ENCODE measurements around the gene KCNJ3. TPM values are rescaled to one million over a fixed set of nuclear protein-coding genes. Genes with fewer than 3 reads are reported as not detected.

Gene KCNJ3
- total and polyA plus RNA-seq, 2 donors (not counting 1 experiment from before 2014, with no cell fraction given), result 0.01 TPM; not detected in 1

- TF ChIP-seq EZH2 (IDR thresholded peaks at IDR 0.05; ENCODE audit: borderline replicate concordance, insufficient read depth, low read depth, low read length, poor library complexity, severe bottlenecking) (no peak), CTCF (IDR thresholded peaks at IDR 0.05) (no peak)
- DNase-seq, result no peak
- H3K4me1 Mint-ChIP-seq, result no peaks in the 10 kb centered on the region
- no peak overlapping the region for H3K9ac ChIP-seq (ENCODE audit: low read length)
- H3K79me2 ChIP-seq (ENCODE audit: control insufficient read depth, insufficient read depth, low read length), result no peaks in the 10 kb centered on the region
- H3K27me3 Mint-ChIP-seq, result no peaks in the 10 kb centered on the region
- H3K27me3 ChIP-seq (replicated peaks in 1 of 4; ENCODE audit: control extremely low read depth in 1 of 4, control insufficient read depth in 3 of 4, insufficient read depth in 4 of 4, low read length in 3 of 4), result no peaks in the 10 kb centered on the region
- H3K4me2 ChIP-seq (replicated peaks; ENCODE audit: low read depth, low read length, poor library complexity, severe bottlenecking), result no peak overlapping the region
- no peak overlapping the region for H2AFZ ChIP-seq (ENCODE audit: insufficient read depth, low read depth, low read length, poor library complexity, severe bottlenecking)
- no peaks in the 10 kb centered on the region for H4K20me1 ChIP-seq (ENCODE audit: control insufficient read depth, insufficient read depth, low read length, poor library complexity, severe bottlenecking)
- WGBS (ENCODE audit: insufficient coverage), result 90% methylated on average over 5 of the region's 7 CpGs
- peaks cover 2% of the 10 kb centered on the region for H3K9me3 Mint-ChIP-seq (ENCODE audit: insufficient read depth)
- H3K4me3 ChIP-seq (ENCODE audit: control extremely low read depth in 1 of 5, extremely low read depth in 1 of 5, insufficient read depth in 1 of 5, low read depth in 2 of 5, low read length in 4 of 5), result no peak overlapping the region
- H3K9me3 ChIP-seq (ENCODE audit: control extremely low read depth in 1 of 3, control insufficient read depth in 2 of 3, insufficient read depth in 1 of 3, low read length in 2 of 3), result peaks cover 0 to 7% (median 0%) of the 10 kb centered on the region in 3 donors
- H3K36me3 ChIP-seq (replicated peaks in 1 of 2; ENCODE audit: control extremely low read depth in 1 of 2, control insufficient read depth in 1 of 2, extremely low read depth in 1 of 2, insufficient read depth in 2 of 2, low read length in 1 of 2), result no peaks in the 10 kb centered on the region
- ATAC-seq (ENCODE audit: low read depth), result no peak
- ChIA-PET POLR2A (no interaction called here), CTCF (no interaction called here)
- intact Hi-C loops (cut with micrococcal nuclease), result no loop called here
- no peaks in the 10 kb centered on the region for H3K4me1 ChIP-seq (ENCODE audit: control insufficient read depth in 2 of 2, insufficient read depth in 2 of 2, low read length in 2 of 2)
- no peak overlapping the region for H3K27ac Mint-ChIP-seq
- H3K4me3 Mint-ChIP-seq, result no peak overlapping the region
- no peak overlapping the region for H3K27ac ChIP-seq (ENCODE audit: low read length in 2 of 2)
Measured at GRCh38 chr2:154844513-154844912, 146.0 kb downstream of the KCNJ3 start.

GRCh38 chr2:154846842-154847241 is 148.3 kb downstream of the KCNJ3 start:
- H3K27me3 ChIP-seq (replicated peaks in 1 of 4; ENCODE audit: control extremely low read depth in 1 of 4, control insufficient read depth in 3 of 4, insufficient read depth in 4 of 4, low read length in 3 of 4), result no peaks in the 10 kb centered on the region
- CTCF ChIA-PET, result no interaction called here
- WGBS (ENCODE audit: insufficient coverage), result no CpG with 5 or more reads among the region's 1 CpG

More at GRCh38 chr2:154846842-154847241, 148.3 kb downstream of the KCNJ3 start:
- TF ChIP-seq CTCF (IDR thresholded peaks at IDR 0.05), result no peak
- TF ChIP-seq EZH2 (IDR thresholded peaks at IDR 0.05; ENCODE audit: borderline replicate concordance, insufficient read depth, low read depth, low read length, poor library complexity, severe bottlenecking), result no peak
- intact Hi-C loops (cut with micrococcal nuclease), result no loop called here
- H3K4me3 Mint-ChIP-seq, result no peak overlapping the region
- H3K9ac ChIP-seq (ENCODE audit: low read length), result no peak overlapping the region
- DNase-seq, result no peak
- H2AFZ ChIP-seq (ENCODE audit: insufficient read depth, low read depth, low read length, poor library complexity, severe bottlenecking), result no peak overlapping the region
- no peaks in the 10 kb centered on the region for H4K20me1 ChIP-seq (ENCODE audit: control insufficient read depth, insufficient read depth, low read length, poor library complexity, severe bottlenecking)
- no peak overlapping the region for H3K27ac Mint-ChIP-seq
- ATAC-seq (ENCODE audit: low read depth), result no peak
- H3K79me2 ChIP-seq (ENCODE audit: control insufficient read depth, insufficient read depth, low read length), result no peaks in the 10 kb centered on the region
- POLR2A ChIA-PET, result no interaction called here
- no peak overlapping the region for H3K4me2 ChIP-seq (replicated peaks; ENCODE audit: low read depth, low read length, poor library complexity, severe bottlenecking)
- peaks cover 0 to 7% (median 0%) of the 10 kb centered on the region in 3 donors for H3K9me3 ChIP-seq (ENCODE audit: control extremely low read depth in 1 of 3, control insufficient read depth in 2 of 3, insufficient read depth in 1 of 3, low read length in 2 of 3)
- H3K36me3 ChIP-seq (replicated peaks in 1 of 2; ENCODE audit: control extremely low read depth in 1 of 2, control insufficient read depth in 1 of 2, extremely low read depth in 1 of 2, insufficient read depth in 2 of 2, low read length in 1 of 2), result no peaks in the 10 kb centered on the region
- H3K4me1 Mint-ChIP-seq, result no peaks in the 10 kb centered on the region
- H3K4me1 ChIP-seq (ENCODE audit: control insufficient read depth in 2 of 2, insufficient read depth in 2 of 2, low read length in 2 of 2), result no peaks in the 10 kb centered on the region
- no peak overlapping the region for H3K4me3 ChIP-seq (ENCODE audit: control extremely low read depth in 1 of 5, extremely low read depth in 1 of 5, insufficient read depth in 1 of 5, low read depth in 2 of 5, low read length in 4 of 5)
- no peaks in the 10 kb centered on the region for H3K27me3 Mint-ChIP-seq
- no peak overlapping the region for H3K27ac ChIP-seq (ENCODE audit: low read length in 2 of 2)
- no peaks in the 10 kb centered on the region for H3K9me3 Mint-ChIP-seq (ENCODE audit: insufficient read depth)

All from B cell (primary cell).